DOHH2 (cell line): ENCODE data around the gene SCN5A.

ENCODE experiments used
- H3F3A ChIP-seq: fragments of 200-600 bp; sonication (generic), shearing (Covaris generic); 2 replicates; pipeline ENCODE4 v1.6.0; 2016; ENCODE audit warnings: antibody characterized with exemption, mild to moderate bottlenecking; ENCODE audit not compliant: control insufficient read depth, insufficient read depth
- H3K27ac ChIP-seq: fragments of 200-600 bp; sonication (generic); 2 replicates; pipeline ENCODE4 v1.5.1; 2014; ENCODE audit warnings: low read depth, mild to moderate bottlenecking, low read length, moderate library complexity
- H3K27me3 ChIP-seq: fragments of 200-600 bp; sonication (generic); 2 replicates; pipeline ENCODE4 v1.6.1; 2014; ENCODE audit warnings: mild to moderate bottlenecking, low read length, mixed read lengths; ENCODE audit not compliant: control insufficient read depth
- H3K36me3 ChIP-seq: fragments of 200-600 bp; sonication (generic); 2 replicates; pipeline ENCODE4 v1.6.1; 2014; ENCODE audit warnings: mild to moderate bottlenecking, low read length, moderate library complexity, mixed read lengths; ENCODE audit not compliant: control insufficient read depth
- H3K4me1 ChIP-seq: fragments of 200-600 bp; sonication (generic); 2 replicates; pipeline ENCODE4 v1.6.1; 2014; ENCODE audit warnings: mild to moderate bottlenecking, low read length, mixed read lengths; ENCODE audit not compliant: control insufficient read depth
- H3K4me2 ChIP-seq: fragments of 200-600 bp; sonication (generic); 2 replicates; pipeline ENCODE4 v1.6.0; 2014; ENCODE audit warnings: mild to moderate bottlenecking, low read length, moderate library complexity
- H3K4me3 ChIP-seq: fragments of 200-600 bp; sonication (generic); 2 replicates; pipeline ENCODE4 v1.5.1; 2014; ENCODE audit warnings: mild to moderate bottlenecking, low read length, mixed read lengths
- H3K79me2 ChIP-seq: fragments of 200-600 bp; sonication (generic); 2 replicates; pipeline ENCODE4 v1.6.1; 2014; ENCODE audit warnings: mild to moderate bottlenecking, low read length, mixed read lengths; ENCODE audit not compliant: control insufficient read depth
- H3K9me2 ChIP-seq: fragments of 200-600 bp; sonication (generic); replicated peaks from 2 replicates; pipeline ENCODE4 v1.6.1; 2014; ENCODE audit warnings: mild to moderate bottlenecking, low read length, mixed read lengths; ENCODE audit not compliant: control insufficient read depth
- H3K9me3 ChIP-seq: fragments of 200-600 bp; sonication (generic); 2 replicates; pipeline ENCODE4 v1.6.1; 2014; ENCODE audit warnings: antibody characterized with exemption, low read length, mixed read lengths; ENCODE audit not compliant: control insufficient read depth, insufficient read depth
- H4K20me1 ChIP-seq: fragments of 200-600 bp; sonication (generic); 2 replicates; pipeline ENCODE4 v1.6.0; 2014; ENCODE audit warnings: low read depth, mild to moderate bottlenecking, antibody characterized with exemption, low read length, moderate library complexity; ENCODE audit not compliant: control insufficient read depth, insufficient read depth
- CTCF ChIP-seq: fragments of 200-600 bp; sonication (generic); IDR thresholded peaks from one replicate; pipeline ENCODE4 v1.5.1; 2014; ENCODE audit warnings: antibody characterized with exemption, mild to moderate bottlenecking, low read depth, low read length; ENCODE audit not compliant: poor library complexity, severe bottlenecking
- EZH2phosphoT487 ChIP-seq: fragments of 200-600 bp; sonication (generic); IDR thresholded peaks from 2 replicates; pipeline ENCODE4 v1.6.1; 2017; ENCODE audit warnings: borderline replicate concordance, mild to moderate bottlenecking, antibody characterized with exemption, low read length, moderate library complexity, mixed read lengths

The SCN5A gene

GRCh38 chr3:38556640-38557358 is 92.7 kb downstream of the SCN5A start:
- Histone ChIP-seq H3K9me2 (no peaks in the 10 kb centered on the region), H3K4me3 (no peak overlapping the region), H3K79me2 (no peaks in the 10 kb centered on the region), H4K20me1 (no peaks in the 10 kb centered on the region), H3F3A (no peaks in the 10 kb centered on the region), H3K36me3 (no peaks in the 10 kb centered on the region), H3K27ac (no peak overlapping the region), H3K4me2 (no peak overlapping the region), H3K9me3 (no peaks in the 10 kb centered on the region), H3K4me1 (no peaks in the 10 kb centered on the region), H3K27me3 (no peaks in the 10 kb centered on the region)
- no peak for TF ChIP-seq CTCF
- no peak for TF ChIP-seq EZH2phosphoT487

- Histone ChIP-seq H3K79me2 (no peaks in the 10 kb centered on the region), H3K27ac (no peak overlapping the region), H3K9me3 (no peaks in the 10 kb centered on the region), H3F3A (no peaks in the 10 kb centered on the region), H3K4me2 (no peak overlapping the region), H3K9me2 (no peaks in the 10 kb centered on the region), H3K4me1 (no peaks in the 10 kb centered on the region), H3K4me3 (no peak overlapping the region), H3K27me3 (no peaks in the 10 kb centered on the region), H4K20me1 (no peaks in the 10 kb centered on the region), H3K36me3 (no peaks in the 10 kb centered on the region)
- TF ChIP-seq CTCF = no peak
- no peak for TF ChIP-seq EZH2phosphoT487
Measured at GRCh38 chr3:38555926-38556325, 93.6 kb downstream of the SCN5A start.

DNA sequence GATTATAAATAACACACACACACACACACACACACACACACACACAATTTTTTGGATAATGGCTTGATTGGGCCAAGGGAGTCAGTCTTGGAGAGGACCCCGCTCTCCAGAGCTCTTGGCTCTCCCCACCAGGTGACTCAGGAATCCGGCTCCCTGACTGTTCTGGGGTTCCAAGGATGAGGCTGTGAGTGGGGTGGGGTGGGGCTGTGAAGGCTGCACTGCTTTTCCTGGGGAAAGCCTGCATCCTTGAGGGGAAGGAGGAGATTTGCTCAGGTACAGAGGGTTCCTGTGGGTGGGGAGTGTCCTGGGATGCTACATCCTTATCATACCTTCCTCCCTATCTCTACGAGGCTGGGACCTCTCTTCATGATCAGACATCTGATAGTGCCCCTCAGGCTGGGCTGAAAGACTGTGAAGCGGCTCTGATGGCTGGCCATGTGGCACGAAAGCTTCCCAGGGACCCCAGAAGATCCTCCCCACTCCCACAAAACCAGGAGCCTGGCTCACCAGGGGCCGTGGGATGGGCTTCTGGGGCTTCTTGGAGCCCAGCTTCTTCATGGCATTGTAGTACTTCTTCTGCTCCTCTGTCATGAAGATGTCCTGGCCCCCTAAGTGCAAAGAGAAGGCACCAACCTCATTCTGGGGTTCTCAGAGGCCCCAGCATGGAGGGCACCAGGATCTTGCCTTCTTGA is 94.2 kb downstream of the SCN5A start:
- Histone ChIP-seq H3K79me2 (no peaks in the 10 kb centered on the region), H3K4me3 (no peak overlapping the region)
- TF ChIP-seq CTCF (no peak), EZH2phosphoT487 (no peak)

More for the DNA sequence above, 94.2 kb downstream of the SCN5A start:
- H3K36me3 ChIP-seq = no peaks in the 10 kb centered on the region
- H3K4me1 ChIP-seq = no peaks in the 10 kb centered on the region
- no peaks in the 10 kb centered on the region for H3K9me3 ChIP-seq
- H3F3A ChIP-seq = no peaks in the 10 kb centered on the region
- H4K20me1 ChIP-seq = no peaks in the 10 kb centered on the region
- H3K9me2 ChIP-seq = no peaks in the 10 kb centered on the region
- no peak overlapping the region for H3K4me2 ChIP-seq
- H3K27ac ChIP-seq = no peak overlapping the region
- H3K27me3 ChIP-seq = no peaks in the 10 kb centered on the region
